Activated T-helper 1 cell treated with anti-CD3 and anti-CD28 coated beads, Interleukin-12 subunit alpha, Interleukin-12 subunit beta, Interleukin-2, Interleukin-4 antibody, amounts not matched to agents 30 ng/mL and 10 ng/mL and 1 ng/mL, durations not matched to agents 14 hours and 24 hours and 36 hours (primary cell): Measurements from ENCODE around the gene C15orf62. TPM values are rescaled to one million over a fixed set of nuclear protein-coding genes. Genes with fewer than 3 reads are reported as not detected.

Source experiments
- DNase-seq: peaks from one replicate; pipeline ENCODE4 v3.0.0; 2021; ENCODE audit warnings: low spot score
- H3K27ac Mint-ChIP-seq: one replicate; pipeline ENCODE4 v1.8.0; 2021; ENCODE audit warnings: mild to moderate bottlenecking, mixed read lengths
- H3K27me3 Mint-ChIP-seq: one replicate; pipeline ENCODE4 v1.8.0; 2022; ENCODE audit warnings: mild to moderate bottlenecking, moderate library complexity, mixed read lengths; ENCODE audit not compliant: insufficient read depth
- H3K36me3 Mint-ChIP-seq: one replicate; pipeline ENCODE4 v1.8.0; 2021; ENCODE audit warnings: low read depth, mixed read lengths
- H3K4me1 Mint-ChIP-seq: one replicate; pipeline ENCODE4 v1.8.0; 2021; ENCODE audit warnings: low read depth, mixed read lengths
- H3K4me3 Mint-ChIP-seq: one replicate; pipeline ENCODE4 v1.8.0; 2021; ENCODE audit warnings: mild to moderate bottlenecking, moderate library complexity, mixed read lengths
- H3K9me3 Mint-ChIP-seq: one replicate; pipeline ENCODE4 v1.8.0; 2021; ENCODE audit warnings: mixed read lengths
- intact Hi-C: fragments of 100-400 bp; cut with micrococcal nuclease; formaldehyde crosslinking; loops from one replicate; pipeline ENCODE4 v1.15.1; 2024
- total RNA-seq: library from RNA; stranded (reverse); gene quantifications from 2 replicates; pipeline ENCODE4 v1.2.3, GENCODE V29; 2022

C15orf62 gene
- 0.36 and 0.37 TPM in 2 replicates for total RNA-seq

DNA sequence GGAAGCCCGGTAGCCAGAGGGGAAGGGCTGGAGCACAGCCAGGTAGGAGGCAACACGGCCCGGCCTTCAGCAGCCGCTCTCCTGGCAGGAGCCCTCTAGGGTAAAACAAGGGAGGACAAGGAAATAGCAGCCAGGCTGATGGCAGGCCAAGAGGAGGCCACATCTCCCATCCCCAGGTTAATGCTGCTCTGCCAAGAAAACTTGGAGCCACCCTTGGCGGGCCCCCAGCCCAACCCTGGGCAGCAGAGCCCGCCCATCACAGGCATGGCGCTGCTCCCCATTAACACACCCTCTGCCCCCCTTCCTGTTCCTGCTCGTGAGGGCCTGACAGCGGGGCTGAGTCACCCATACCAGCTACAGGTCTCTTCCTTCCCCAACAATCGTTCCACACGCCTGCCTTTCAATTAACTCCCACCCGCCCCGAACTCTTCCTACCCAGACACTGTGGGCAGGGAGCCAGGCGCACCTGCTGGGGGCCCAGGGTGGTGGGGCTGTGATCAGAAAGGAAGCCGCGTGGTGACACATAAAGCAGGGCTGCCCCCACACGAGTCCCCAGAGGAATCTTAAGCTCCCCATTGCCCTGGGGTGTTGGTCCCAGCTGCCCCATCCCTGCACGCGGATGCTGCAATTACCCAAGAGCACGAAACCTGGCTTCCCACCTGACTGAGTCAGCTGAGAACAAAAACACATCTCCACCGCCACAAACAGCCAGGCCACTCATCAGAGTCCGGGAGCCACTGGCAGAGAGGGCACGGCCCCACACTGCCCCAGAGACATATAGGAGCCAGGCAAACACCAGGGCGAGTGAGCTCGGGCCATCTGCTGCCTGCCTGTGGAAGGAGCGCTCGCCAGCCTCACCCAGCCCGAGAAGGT lies at the start of gene C15orf62:
C15orf62 (plus strand) TSS at position 707 of the 873 bp plus-strand sequence. CDS start 516 bp downstream, outside the sequence.
- Mint-ChIP-seq H3K9me3 (no peaks in the 10 kb centered on the region), H3K4me1 (peaks cover 31% of the 10 kb centered on the region), H3K27me3 (no peaks in the 10 kb centered on the region), H3K27ac (peak within 1 kb of the TSS; percentile 81), H3K4me3 (peak within 1 kb of the TSS; percentile 35), H3K36me3 (peaks cover 15% of the 10 kb centered on the region)
- intact Hi-C loops, result no loop called here
- DNase-seq, result no peak

GRCh38 chr15:40721701-40722100 lies 48.1 kb upstream of the C15orf62 start:
- no peak for DNase-seq
- Mint-ChIP-seq H3K4me3 (no peak overlapping the region), H3K27ac (no peak overlapping the region), H3K4me1 (peaks cover 24% of the 10 kb centered on the region), H3K27me3 (no peaks in the 10 kb centered on the region), H3K9me3 (no peaks in the 10 kb centered on the region), H3K36me3 (peaks cover 28% of the 10 kb centered on the region)
- intact Hi-C loops, result no loop called here

DNA sequence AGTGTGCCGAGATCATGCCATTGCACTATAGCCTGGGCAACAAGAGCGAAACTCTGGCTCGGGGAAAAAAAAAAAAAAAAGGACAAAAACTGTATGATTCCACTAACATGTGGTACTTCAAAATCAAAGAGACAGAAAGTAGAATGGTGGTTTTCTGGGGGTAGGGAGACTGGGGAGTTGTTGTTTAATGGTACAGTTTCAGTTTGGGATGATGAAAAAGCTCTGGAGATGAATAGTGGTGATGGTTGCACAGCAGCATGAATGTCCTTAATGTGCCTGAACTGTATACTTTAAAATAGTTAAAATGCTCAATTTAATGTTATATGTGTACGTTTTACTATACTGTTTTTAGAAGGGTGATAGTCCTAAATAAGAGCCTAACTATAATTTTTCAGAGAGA lies 47.4 kb upstream of the C15orf62 start:
- H3K9me3 Mint-ChIP-seq, result no peaks in the 10 kb centered on the region
- DNase-seq, result no peak
- peaks cover 26% of the 10 kb centered on the region for H3K36me3 Mint-ChIP-seq
- no peak overlapping the region for H3K4me3 Mint-ChIP-seq
- H3K27me3 Mint-ChIP-seq, result no peaks in the 10 kb centered on the region
- H3K4me1 Mint-ChIP-seq, result peaks cover 24% of the 10 kb centered on the region
- intact Hi-C loops, result no loop called here
- H3K27ac Mint-ChIP-seq, result peak overlapping the region; percentile 42

DNA sequence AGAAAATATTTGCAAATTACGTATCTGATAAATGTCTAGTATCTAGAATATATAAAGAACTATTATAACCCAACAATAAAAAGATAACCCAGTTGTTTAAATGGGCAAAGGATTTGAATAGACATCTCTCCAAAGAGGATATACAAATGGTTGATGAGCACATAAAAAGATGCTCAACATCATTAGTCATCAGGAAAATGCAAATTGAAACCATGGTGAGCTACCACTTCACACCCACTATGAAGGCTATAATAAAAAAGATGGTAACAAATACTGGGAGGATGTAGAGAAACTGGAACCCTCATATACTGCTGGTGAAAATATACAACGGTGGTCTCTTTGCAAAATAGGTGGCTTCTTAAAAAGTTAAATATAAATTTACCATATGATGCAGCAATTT lies 46.8 kb upstream of the C15orf62 start:
- H3K27me3 Mint-ChIP-seq, result no peaks in the 10 kb centered on the region
- intact Hi-C loops, result loop anchor here (1.0 kb wide), 1 partner anchor 21 kb away; no protein-coding TSS in a partner anchor

DNA sequence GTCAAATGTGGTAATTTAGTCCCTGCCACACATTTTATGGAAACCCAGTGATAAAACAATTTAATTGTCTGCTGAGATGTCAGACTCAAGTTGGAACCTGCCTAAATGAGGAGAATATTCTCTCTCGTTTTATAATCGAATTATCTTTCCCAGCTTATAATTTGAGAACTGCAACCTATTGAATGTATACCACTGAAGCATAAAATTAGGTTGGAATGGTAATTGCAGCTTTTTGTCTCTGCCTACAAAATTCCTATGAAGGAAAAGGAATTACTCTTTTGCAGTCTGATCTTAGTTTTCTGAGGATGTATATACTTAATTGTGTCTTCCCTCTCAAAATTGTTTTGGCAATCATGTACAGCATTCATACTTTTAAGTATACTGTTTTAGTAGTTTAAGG lies 45.9 kb upstream of the C15orf62 start:
- H3K27me3 Mint-ChIP-seq, result no peaks in the 10 kb centered on the region
- no peaks in the 10 kb centered on the region for H3K9me3 Mint-ChIP-seq
- H3K4me1 Mint-ChIP-seq, result peaks cover 29% of the 10 kb centered on the region
- H3K4me3 Mint-ChIP-seq, result no peak overlapping the region
- H3K27ac Mint-ChIP-seq, result no peak overlapping the region
- H3K36me3 Mint-ChIP-seq, result peaks cover 24% of the 10 kb centered on the region
- no peak for DNase-seq
- intact Hi-C loops, result loop anchor here (1.0 kb wide), 1 partner anchor 20 kb away; no protein-coding TSS in a partner anchor

More for the DNA sequence above, 46.8 kb upstream of the C15orf62 start:
- Mint-ChIP-seq H3K4me1 (peaks cover 24% of the 10 kb centered on the region), H3K36me3 (peaks cover 22% of the 10 kb centered on the region), H3K27ac (no peak overlapping the region), H3K4me3 (no peak overlapping the region), H3K9me3 (no peaks in the 10 kb centered on the region)
- DNase-seq, result no peak

- H3K27me3 Mint-ChIP-seq, result no peaks in the 10 kb centered on the region
- H3K36me3 Mint-ChIP-seq, result peaks cover 32% of the 10 kb centered on the region
- intact Hi-C loops, result no loop called here
Observed at GRCh38 chr15:40731034-40731433, 38.7 kb upstream of the C15orf62 start.

GRCh38 chr15:40736575-40736974 lies 33.2 kb upstream of the C15orf62 start:
- no peaks in the 10 kb centered on the region for H3K27me3 Mint-ChIP-seq
- H3K9me3 Mint-ChIP-seq, result no peaks in the 10 kb centered on the region
- intact Hi-C loops, result no loop called here
- H3K4me3 Mint-ChIP-seq, result no peak overlapping the region
- H3K36me3 Mint-ChIP-seq, result peaks cover 34% of the 10 kb centered on the region
- H3K4me1 Mint-ChIP-seq, result no peaks in the 10 kb centered on the region
- no peak for DNase-seq
- H3K27ac Mint-ChIP-seq, result no peak overlapping the region

More at GRCh38 chr15:40731034-40731433, 38.7 kb upstream of the C15orf62 start:
- no peak for DNase-seq
- Mint-ChIP-seq H3K27ac (no peak overlapping the region), H3K4me1 (peaks cover 5% of the 10 kb centered on the region), H3K4me3 (no peak overlapping the region), H3K9me3 (no peaks in the 10 kb centered on the region)

- H3K27me3 Mint-ChIP-seq, result no peaks in the 10 kb centered on the region
- DNase-seq, result no peak
- H3K4me3 Mint-ChIP-seq, result no peak overlapping the region
- intact Hi-C loops, result no loop called here
- H3K36me3 Mint-ChIP-seq, result peaks cover 35% of the 10 kb centered on the region
- H3K9me3 Mint-ChIP-seq, result no peaks in the 10 kb centered on the region
- peaks cover under 1% of the 10 kb centered on the region for H3K4me1 Mint-ChIP-seq
- H3K27ac Mint-ChIP-seq, result no peak overlapping the region
Observed at GRCh38 chr15:40737048-40737447, 32.7 kb upstream of the C15orf62 start.

- H3K4me1 Mint-ChIP-seq, result peaks cover 20% of the 10 kb centered on the region
- H3K27me3 Mint-ChIP-seq, result no peaks in the 10 kb centered on the region
- no peak overlapping the region for H3K4me3 Mint-ChIP-seq
- intact Hi-C loops, result no loop called here
- peaks cover 37% of the 10 kb centered on the region for H3K36me3 Mint-ChIP-seq
- no peak for DNase-seq
- H3K9me3 Mint-ChIP-seq, result no peaks in the 10 kb centered on the region
- H3K27ac Mint-ChIP-seq, result no peak overlapping the region
Observed at GRCh38 chr15:40739047-40739446, 30.7 kb upstream of the C15orf62 start.

- Mint-ChIP-seq H3K36me3 (peaks cover 40% of the 10 kb centered on the region), H3K4me3 (no peak overlapping the region), H3K27ac (no peak overlapping the region)
Observed at GRCh38 chr15:40739854-40740253, 29.9 kb upstream of the C15orf62 start.

GRCh38 chr15:40743485-40743901 lies 26.3 kb upstream of the C15orf62 start:
- Mint-ChIP-seq H3K27ac (peak overlapping the region; percentile 95), H3K27me3 (no peaks in the 10 kb centered on the region), H3K4me3 (peak overlapping the region; percentile 60), H3K4me1 (peaks cover 43% of the 10 kb centered on the region), H3K36me3 (peaks cover 40% of the 10 kb centered on the region), H3K9me3 (no peaks in the 10 kb centered on the region)
- intact Hi-C loops, result no loop called here
- DNase-seq, result no peak

More at GRCh38 chr15:40739854-40740253, 29.9 kb upstream of the C15orf62 start:
- H3K4me1 Mint-ChIP-seq, result peaks cover 29% of the 10 kb centered on the region
- no peaks in the 10 kb centered on the region for H3K9me3 Mint-ChIP-seq
- no peaks in the 10 kb centered on the region for H3K27me3 Mint-ChIP-seq
- intact Hi-C loops, result no loop called here
- DNase-seq, result no peak

GRCh38 chr15:40743921-40744814 lies 25.6 kb upstream of the C15orf62 start:
- peaks cover 40% of the 10 kb centered on the region for H3K36me3 Mint-ChIP-seq
- intact Hi-C loops, result loop anchor here (1.0 kb wide), 5 partner anchors 11 to 63 kb away; partner anchors contain the start of genes DNAJC17, GCHFR, RMDN3 and ZFYVE19
- H3K9me3 Mint-ChIP-seq, result no peaks in the 10 kb centered on the region
- peaks cover 43% of the 10 kb centered on the region for H3K4me1 Mint-ChIP-seq
- DNase-seq, result peak; percentile 70
- H3K4me3 Mint-ChIP-seq, result peak overlapping the region; percentile 60
- peak overlapping the region; percentile 95 for H3K27ac Mint-ChIP-seq
- no peaks in the 10 kb centered on the region for H3K27me3 Mint-ChIP-seq
